Vagina (tissue), 2 donors: ENCODE results near the gene MIF. TPM values are rescaled to one million over a fixed set of nuclear protein-coding genes. Genes with fewer than 3 reads are reported as not detected.
"Not testable (repeated sequence)": the region's sequence is repeated elsewhere in the genome, so short reads cannot be mapped to it uniquely, and the experiment has no call there.

ENCODE experiments used
- DNase-seq, 2 donors: peaks; one replicate each; pipeline ENCODE4 v3.0.0-alpha.2; 2017; ENCODE audit errors: extremely low spot score in 2 of 2
- H3K27ac ChIP-seq: fragments of 200-600 bp; sonication (generic); one replicate; pipeline ENCODE4 v1.5.1; 2019
- H3K27me3 ChIP-seq: fragments of 200-600 bp; sonication (generic); one replicate; pipeline ENCODE4 v1.5.1; 2019
- H3K36me3 ChIP-seq, 2 donors: fragments of 200-600 bp; sonication (generic); one replicate each; pipeline ENCODE4 v1.5.1; 2017 to 2019
- H3K4me1 ChIP-seq: fragments of 200-600 bp; sonication (generic); one replicate; pipeline ENCODE4 v1.5.1; 2019
- H3K4me3 ChIP-seq, 2 donors: fragments of 200-600 bp; sonication (generic); 1 replicate in 1 of 2; 2 replicates in 1 of 2; pipeline ENCODE4 v1.5.1; 2016 to 2019
- H3K9me3 ChIP-seq: fragments of 200-600 bp; sonication (generic); one replicate; pipeline ENCODE4 v1.5.1; 2019
- POLR2A ChIP-seq, 2 donors: fragments of 450-650 bp; IDR thresholded peaks; one replicate each; pipeline ENCODE4 v1.6.1; 2017; ENCODE audit warnings: antibody characterized with exemption in 2 of 2, mild to moderate bottlenecking in 2 of 2, moderate library complexity in 2 of 2
- POLR2AphosphoS5 ChIP-seq, 2 donors: sonication (generic); formaldehyde crosslinking; IDR thresholded peaks; one replicate each; pipeline ENCODE4 v1.9.0; 2017; ENCODE audit warnings: antibody characterized with exemption in 2 of 2, mild to moderate bottlenecking in 2 of 2, low read depth in 1 of 2; ENCODE audit not compliant: insufficient read depth in 1 of 2
- intact Hi-C: fragments of 100-400 bp; cut with DNase I; formaldehyde crosslinking; loops from one replicate; pipeline ENCODE4 v1.15.1; 2023
- total RNA-seq: library from RNA; depleted of rRNA; stranded (reverse); fragments of >200 nt; gene quantifications from one replicate; pipeline ENCODE4 v1.2.3, GENCODE V29; 2016
- TF ChIP-seq, protein P1 (sequence below), 3 experiments: fragments of 450-650 bp in 2 of 3; fragments of 200-600 bp in 1 of 3; sonication (generic) in 1 of 3; IDR thresholded peaks; one replicate each; pipeline ENCODE4 v1.5.1; 2017 to 2019; ENCODE audit warnings: antibody characterized with exemption in 3 of 3, mild to moderate bottlenecking in 2 of 3, moderate library complexity in 2 of 3

The MIF gene
- total RNA-seq, 1 donor from 2014 or later: 638 TPM

DNA sequence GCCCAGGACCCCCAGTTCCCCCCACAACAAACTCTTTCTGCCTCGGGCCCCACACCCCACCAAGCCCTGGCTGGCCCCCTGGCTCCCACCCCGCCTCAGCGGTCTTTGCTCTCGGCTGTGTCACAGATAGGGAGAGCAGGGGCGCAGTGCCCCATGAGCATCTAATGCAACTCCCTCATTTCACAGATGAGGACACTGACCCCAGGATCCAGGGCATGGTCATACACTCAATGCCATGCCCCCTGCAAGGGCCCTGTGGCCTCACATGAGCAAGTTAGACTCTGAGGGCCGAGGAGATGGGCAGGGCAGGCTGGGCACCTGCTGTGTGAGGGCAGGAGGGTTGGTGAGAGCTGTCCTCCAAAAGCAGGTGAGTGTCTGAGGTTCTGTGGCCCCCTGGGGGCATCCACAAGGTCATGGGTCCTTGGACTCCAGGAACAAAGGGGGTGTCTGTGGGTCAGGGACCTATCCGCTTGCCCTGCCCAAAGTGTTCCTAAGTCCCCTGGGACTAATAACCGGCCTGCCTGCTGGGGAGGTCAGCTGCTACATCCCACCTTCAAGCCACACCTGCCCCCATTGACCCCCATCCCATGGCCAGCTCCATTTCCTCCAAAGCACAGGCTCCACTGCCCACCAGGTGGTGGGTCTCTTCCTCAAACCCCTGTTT lies 2.5 kb downstream of the MIF start:
- intact Hi-C loops: no loop called here
- Histone ChIP-seq H3K36me3 (peaks cover 0 to 21% of the 10 kb centered on the region in 2 donors), H3K27me3 (no peaks in the 10 kb centered on the region), H3K4me3 (no peak overlapping the region), H3K9me3 (no peaks in the 10 kb centered on the region), H3K27ac (no peak overlapping the region), H3K4me1 (peaks cover 31% of the 10 kb centered on the region)
- DNase-seq: no peak
- TF ChIP-seq, protein P1, sequence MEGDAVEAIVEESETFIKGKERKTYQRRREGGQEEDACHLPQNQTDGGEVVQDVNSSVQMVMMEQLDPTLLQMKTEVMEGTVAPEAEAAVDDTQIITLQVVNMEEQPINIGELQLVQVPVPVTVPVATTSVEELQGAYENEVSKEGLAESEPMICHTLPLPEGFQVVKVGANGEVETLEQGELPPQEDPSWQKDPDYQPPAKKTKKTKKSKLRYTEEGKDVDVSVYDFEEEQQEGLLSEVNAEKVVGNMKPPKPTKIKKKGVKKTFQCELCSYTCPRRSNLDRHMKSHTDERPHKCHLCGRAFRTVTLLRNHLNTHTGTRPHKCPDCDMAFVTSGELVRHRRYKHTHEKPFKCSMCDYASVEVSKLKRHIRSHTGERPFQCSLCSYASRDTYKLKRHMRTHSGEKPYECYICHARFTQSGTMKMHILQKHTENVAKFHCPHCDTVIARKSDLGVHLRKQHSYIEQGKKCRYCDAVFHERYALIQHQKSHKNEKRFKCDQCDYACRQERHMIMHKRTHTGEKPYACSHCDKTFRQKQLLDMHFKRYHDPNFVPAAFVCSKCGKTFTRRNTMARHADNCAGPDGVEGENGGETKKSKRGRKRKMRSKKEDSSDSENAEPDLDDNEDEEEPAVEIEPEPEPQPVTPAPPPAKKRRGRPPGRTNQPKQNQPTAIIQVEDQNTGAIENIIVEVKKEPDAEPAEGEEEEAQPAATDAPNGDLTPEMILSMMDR (IDR thresholded peaks at IDR 0.05): no peak
- TF ChIP-seq POLR2A (IDR thresholded peaks at IDR 0.05) (no peak), POLR2AphosphoS5 (IDR thresholded peaks at IDR 0.05; ENCODE audit: insufficient read depth in 1 of 2, low read depth in 1 of 2) (no peak)

DNA sequence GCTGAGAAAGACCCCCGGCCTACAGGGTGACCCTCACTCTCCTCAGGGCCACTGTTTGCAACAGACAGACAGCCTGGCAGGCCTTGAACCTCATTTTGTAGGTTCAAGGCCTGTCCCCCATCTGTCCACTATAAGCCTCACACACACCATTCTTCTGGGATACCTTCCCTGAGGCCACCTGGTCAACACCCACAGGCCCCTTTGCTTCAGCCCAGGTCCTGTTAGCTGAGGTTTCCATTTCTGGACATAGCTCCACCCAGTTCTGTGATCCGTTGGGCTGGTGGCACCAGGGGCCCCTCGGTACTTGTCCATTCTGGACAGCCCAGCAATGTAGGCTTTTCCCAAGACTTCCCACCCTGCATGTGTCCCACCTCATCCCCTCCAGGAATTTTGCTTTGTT lies 3.1 kb downstream of the MIF start:
- Histone ChIP-seq H3K9me3 (no peaks in the 10 kb centered on the region), H3K4me3 (no peak overlapping the region), H3K4me1 (peaks cover 31% of the 10 kb centered on the region), H3K27ac (no peak overlapping the region), H3K36me3 (peaks cover 0 to 21% of the 10 kb centered on the region in 2 donors), H3K27me3 (no peaks in the 10 kb centered on the region)
- TF ChIP-seq POLR2AphosphoS5 (IDR thresholded peaks at IDR 0.05; ENCODE audit: insufficient read depth in 1 of 2, low read depth in 1 of 2) (no peak), POLR2A (IDR thresholded peaks at IDR 0.05) (no peak)
- TF ChIP-seq, protein P1 (IDR thresholded peaks at IDR 0.05): no peak
- no peak for DNase-seq
- intact Hi-C loops: no loop called here

DNA sequence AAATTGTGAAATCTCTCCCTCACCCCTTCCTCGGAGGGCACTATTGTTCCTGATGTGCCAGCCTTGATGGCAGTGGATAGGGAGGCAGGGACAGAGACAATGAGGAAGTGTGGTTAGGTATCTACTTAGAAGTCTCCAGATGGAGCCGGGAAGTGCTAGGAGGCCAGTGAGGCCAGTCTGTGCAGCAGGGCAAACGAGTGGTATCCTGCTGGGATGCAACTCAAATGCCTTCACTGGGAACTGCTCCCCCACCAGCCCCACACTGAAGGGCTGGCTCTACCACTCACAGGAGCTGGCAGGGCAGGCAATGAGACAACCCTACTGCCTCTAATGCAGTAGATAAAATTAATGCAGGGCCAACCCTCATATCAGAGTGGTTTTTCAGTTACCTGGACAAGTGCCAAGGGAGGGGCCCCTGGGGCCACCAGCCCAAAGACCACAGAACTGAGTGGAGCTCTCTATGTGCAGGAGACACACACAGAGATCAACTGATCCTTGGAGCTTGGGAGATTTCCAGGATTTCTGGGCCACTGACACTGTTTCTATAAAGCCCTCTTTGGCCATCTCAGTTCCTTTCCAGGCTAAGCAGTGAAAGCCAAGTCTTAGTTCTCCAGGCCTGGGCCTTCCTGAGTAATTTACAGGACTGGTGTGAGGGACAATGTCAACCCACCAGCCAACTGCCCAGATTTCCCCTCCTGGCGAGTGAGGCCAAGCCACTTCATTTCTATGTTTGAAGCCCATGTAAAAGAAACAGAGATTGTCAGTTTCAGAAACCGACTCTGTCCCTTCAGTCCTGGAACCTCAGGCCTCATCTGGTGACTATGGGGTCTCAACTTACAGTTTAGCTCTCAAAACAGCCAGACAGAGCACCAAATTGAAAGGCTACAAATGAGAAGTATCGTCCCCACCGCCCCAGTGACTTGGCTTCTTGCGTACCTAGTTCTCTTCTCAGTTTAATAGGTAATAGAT lies 4.1 kb downstream of the MIF start:
- intact Hi-C loops: no loop called here
- Histone ChIP-seq H3K36me3 (peaks cover 0 to 21% of the 10 kb centered on the region in 2 donors), H3K27me3 (no peaks in the 10 kb centered on the region), H3K4me1 (peaks cover 27% of the 10 kb centered on the region), H3K27ac (no peak overlapping the region), H3K4me3 (no peak overlapping the region), H3K9me3 (no peaks in the 10 kb centered on the region)
- DNase-seq: no peak
- TF ChIP-seq POLR2AphosphoS5 (IDR thresholded peaks at IDR 0.05; ENCODE audit: insufficient read depth in 1 of 2, low read depth in 1 of 2) (no peak), POLR2A (IDR thresholded peaks at IDR 0.05) (no peak)
- TF ChIP-seq, protein P1 (IDR thresholded peaks at IDR 0.05): no peak

DNA sequence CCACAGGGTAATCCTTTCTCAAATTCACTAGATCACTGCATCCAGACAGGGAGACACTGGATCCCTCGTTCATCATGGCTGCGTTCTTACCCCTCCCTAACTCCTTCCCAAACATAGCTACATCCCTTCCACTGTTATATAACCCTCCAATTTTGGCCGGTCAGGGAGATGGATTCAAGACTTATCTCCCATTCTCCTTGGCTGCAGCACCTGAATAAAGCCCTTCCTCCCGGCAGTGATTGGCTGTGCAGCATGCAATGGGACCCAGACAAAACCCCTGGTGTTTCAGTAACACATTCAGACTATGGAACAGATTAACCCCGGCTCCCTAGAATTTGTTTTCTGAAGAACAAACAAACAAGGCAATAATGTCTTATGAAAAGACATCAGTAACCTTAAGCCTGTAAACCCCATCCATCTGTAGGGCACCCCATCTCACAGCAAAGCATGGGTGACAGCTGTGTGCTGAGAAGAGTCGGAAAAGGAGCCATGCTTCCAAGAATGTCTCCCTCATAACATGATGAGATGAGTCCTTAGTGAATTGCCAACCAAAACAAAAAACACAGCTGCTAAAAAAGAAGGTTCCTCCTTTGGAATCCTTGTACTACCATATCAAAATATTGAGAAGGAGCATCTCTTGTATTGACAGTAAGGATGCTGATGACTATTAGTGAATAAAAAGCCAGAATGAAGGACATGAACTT lies 5.0 kb downstream of the MIF start:
- Histone ChIP-seq H3K27me3 (no peaks in the 10 kb centered on the region), H3K9me3 (no peaks in the 10 kb centered on the region), H3K4me1 (peaks cover 21% of the 10 kb centered on the region), H3K4me3 (no peak overlapping the region), H3K36me3 (peaks cover 0 to 21% of the 10 kb centered on the region in 2 donors), H3K27ac (no peak overlapping the region)
- intact Hi-C loops: no loop called here
- no peak for DNase-seq
- TF ChIP-seq POLR2A (IDR thresholded peaks at IDR 0.05): no peak
- TF ChIP-seq, protein P1 (IDR thresholded peaks at IDR 0.05): no peak
- TF ChIP-seq POLR2AphosphoS5 (IDR thresholded peaks at IDR 0.05; ENCODE audit: insufficient read depth in 1 of 2, low read depth in 1 of 2): no peak

DNA sequence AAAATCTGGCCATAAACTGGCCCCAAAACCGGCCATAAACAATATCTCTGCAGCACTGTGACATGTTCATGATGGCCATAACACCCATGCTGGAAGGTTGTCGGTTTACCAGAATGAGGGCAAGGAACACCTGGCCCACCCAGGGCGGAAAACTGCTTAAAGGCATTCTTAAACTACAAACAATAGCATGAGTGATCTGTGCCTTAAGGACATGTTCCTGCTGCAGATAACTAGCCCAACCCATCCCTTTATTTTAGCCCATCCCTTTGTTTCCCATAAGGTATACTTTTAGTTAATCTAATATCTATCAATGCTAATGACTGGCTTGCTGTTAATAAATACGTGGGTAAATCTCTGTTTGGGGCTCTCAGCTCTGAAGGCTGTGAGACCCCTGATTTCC lies 6.0 kb downstream of the MIF start:
- H3K27me3 ChIP-seq, intact Hi-C loops, H3K9me3 ChIP-seq, H3K4me3 ChIP-seq, DNase-seq, H3K27ac ChIP-seq: not testable (repeated sequence)
- Histone ChIP-seq H3K4me1 (peaks cover 13% of the 10 kb centered on the region), H3K36me3 (peaks cover 0 to 21% of the 10 kb centered on the region in 2 donors)
